GM21360 (cell line): ENCODE data around the gene DCAF8.

Experiments
- ATAC-seq: cut with Tn5 transposase; IDR thresholded peaks from one replicate; pipeline ENCODE4 v1.9.1; 2021; ENCODE audit warnings: mild to moderate bottlenecking, moderate library complexity; ENCODE audit not compliant: unreplicated experiment

The DCAF8 gene

DNA sequence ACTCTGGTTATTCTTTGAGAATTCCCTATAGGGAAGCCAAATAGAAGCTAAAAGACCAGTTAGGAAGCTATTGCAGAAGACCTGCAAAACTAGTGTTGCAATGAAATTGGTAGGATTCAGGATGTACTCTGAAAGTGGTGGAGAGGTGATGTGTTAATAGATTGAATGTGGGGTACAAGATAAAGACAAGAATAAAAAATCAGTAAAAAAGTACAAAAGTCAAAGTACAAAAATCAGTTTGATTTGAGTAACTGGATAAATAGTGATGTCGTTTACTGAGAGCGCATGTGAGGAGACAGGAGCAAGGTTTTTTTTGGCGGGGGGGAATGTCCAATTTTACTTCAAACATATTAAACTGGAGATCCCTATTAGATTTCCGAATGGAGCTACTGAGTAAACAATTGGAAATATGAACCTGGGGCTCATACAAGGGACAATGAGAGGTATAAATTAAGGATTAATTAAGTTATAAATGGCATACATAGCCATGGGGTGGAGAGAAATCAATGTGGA lies 2.5 kb upstream of the DCAF8 start:
- no peak for ATAC-seq

- ATAC-seq, result no peak
Measured at GRCh38 chr1:160261556-160261892, 825 bp downstream of the DCAF8 start.

- ATAC-seq, result no peak
Measured at GRCh38 chr1:160260406-160261382, 1.7 kb downstream of the DCAF8 start.

- no peak for ATAC-seq
Measured at GRCh38 chr1:160258177-160258798, 4.1 kb downstream of the DCAF8 start.

GRCh38 chr1:160257411-160258015 lies 4.8 kb downstream of the DCAF8 start:
- ATAC-seq, result no peak

DNA sequence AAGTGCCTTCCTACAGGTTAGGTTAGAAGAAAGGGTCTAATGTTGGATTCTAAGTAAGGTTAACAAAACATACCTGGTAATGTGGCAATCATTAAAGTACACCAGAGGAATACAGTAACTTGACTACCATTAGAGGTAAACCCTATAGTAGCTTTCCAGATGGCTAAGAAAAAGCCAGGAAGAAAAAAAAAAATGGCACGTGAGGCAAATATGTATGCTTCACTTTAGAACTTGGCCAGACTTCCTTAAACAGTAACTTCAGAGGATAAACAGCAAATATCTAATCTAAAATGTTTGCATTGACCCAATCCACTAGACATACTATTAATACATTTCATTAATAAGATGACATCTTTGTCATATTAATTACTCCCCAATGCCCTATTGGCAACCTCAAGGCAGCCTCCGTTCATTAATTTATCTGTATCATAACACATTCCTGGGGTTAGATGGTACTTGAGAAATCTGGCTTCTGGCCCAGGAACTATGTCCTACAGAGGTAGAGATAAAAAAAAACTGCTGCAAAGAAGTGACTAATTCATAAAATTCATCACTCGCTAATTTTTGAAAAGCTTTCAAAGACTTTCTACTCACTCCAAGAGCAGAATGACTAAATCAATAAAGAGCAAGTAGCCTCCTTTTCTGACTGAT lies 5.8 kb downstream of the DCAF8 start:
- ATAC-seq, result no peak

GRCh38 chr1:160255781-160256300 lies 6.5 kb downstream of the DCAF8 start:
- ATAC-seq, result no peak

DNA sequence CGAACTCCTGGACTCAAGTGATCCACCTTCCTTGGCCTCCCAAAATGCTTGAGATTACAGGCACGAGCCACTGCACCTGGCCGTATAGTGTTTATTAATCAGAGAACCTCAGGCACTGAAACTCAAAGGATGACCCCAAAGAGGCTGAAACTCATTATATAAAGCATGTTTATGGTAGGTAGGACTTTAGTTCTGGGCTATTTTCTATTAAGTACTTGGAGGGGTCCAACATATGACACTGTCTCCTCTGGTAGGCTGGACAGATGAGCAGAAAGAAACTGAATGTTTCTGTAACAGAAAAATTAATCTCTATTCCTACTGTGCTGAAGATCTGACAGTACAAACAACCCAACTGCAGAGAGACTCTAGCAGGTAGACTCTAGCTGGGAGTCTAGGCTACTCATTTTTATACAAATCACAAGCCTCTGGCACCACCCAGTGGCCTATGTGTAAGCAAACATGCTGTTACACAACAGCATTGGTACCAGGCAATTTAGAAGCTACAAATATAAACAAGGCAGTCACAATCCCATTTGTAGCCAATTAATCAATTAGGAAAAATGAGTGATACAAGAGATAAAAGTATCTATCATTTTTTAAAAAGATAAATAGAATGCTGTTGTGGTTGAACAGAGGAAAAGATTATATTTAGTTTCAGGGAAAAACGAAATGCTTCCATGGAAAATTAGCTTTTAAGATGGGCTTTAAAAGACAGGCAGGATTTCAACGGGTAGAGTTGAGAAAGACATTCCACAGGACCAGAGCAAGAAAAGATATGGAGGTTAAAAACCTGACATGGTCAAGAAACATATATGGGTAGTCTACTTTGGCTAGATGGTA lies 10.4 kb downstream of the DCAF8 start:
- no peak for ATAC-seq

DNA sequence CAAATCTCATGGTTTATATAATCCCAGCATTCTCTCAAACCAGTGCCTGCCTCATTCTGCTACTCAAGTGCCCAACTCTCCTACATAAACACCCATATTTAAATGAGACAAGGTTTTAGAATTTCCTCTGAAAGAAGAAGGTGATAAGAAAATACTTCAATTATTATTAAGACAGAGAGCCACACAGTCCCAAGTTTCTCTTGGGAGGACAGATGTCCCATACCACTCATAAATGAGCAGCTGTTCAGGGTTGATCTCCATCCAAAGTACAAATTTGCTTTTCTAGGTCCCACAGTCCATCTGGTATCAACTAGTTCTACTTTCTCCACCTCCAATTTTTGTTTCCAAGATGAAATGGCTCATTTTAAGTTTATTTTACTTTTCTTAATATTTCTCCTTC lies 11.3 kb downstream of the DCAF8 start:
- no peak for ATAC-seq

DNA sequence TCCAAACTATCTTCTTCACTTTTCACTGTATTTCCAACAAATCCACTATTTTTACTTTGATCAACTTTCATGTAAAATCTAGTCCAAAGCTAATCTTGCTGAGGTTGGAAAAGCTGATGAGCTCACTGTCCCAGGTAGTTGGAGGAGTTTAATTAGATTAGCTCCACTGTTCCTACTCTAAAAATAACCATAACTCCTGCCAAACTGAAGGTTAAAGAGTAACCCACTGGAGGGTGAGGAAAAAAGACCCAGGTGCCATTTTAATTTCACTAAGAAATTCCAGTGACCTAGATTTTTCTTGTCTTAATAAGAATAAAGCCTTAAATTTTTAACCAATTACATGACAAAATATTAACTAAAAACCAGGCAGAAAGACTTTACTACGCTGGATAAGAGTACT lies 15.3 kb downstream of the DCAF8 start:
- no peak for ATAC-seq

DNA sequence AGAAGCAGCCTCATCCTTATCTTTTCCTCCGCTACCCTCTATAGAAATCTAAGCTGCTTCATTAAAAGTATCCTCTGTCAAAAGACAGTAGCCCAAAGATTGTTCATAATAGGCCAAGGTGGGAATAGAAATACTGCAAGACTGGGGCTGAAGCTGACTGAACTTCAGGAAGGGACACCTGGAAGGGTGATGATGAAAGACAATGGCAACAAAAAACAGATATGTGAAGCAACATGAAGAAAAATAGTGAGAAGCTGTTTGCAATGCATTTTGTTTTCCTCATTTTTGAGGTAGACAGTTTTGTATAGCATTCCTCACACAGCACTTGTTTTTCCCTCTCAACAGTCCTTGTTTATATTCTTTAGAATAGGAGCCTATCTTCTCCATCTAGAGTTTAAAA lies 16.9 kb downstream of the DCAF8 start:
- ATAC-seq, result no peak

- ATAC-seq, result no peak
Measured at GRCh38 chr1:160244209-160244608, 18.1 kb downstream of the DCAF8 start.

GRCh38 chr1:160243767-160244166 lies 18.6 kb downstream of the DCAF8 start:
- ATAC-seq, result no peak

- no peak for ATAC-seq
Measured at GRCh38 chr1:160239582-160240299, 22.6 kb downstream of the DCAF8 start.

- ATAC-seq, result no peak
Measured at GRCh38 chr1:160238408-160238807, 23.9 kb downstream of the DCAF8 start.

- no peak for ATAC-seq
Measured at GRCh38 chr1:160237558-160237957, 24.8 kb downstream of the DCAF8 start.

GRCh38 chr1:160236806-160237205 lies 25.5 kb downstream of the DCAF8 start:
- ATAC-seq, result no peak

GRCh38 chr1:160232911-160233310 lies 29.4 kb downstream of the DCAF8 start:
- ATAC-seq, result no peak

- no peak for ATAC-seq
Measured at GRCh38 chr1:160228431-160228830, 33.9 kb downstream of the DCAF8 start.
